HG03196 (cell line): ENCODE measurements around the gene TM2D1.
"Not testable (repeated sequence)": the region's sequence is repeated elsewhere in the genome, so short reads cannot be mapped to it uniquely, and the experiment has no call there.

Source experiments
- ATAC-seq: cut with Tn5 transposase; IDR thresholded peaks from one replicate; pipeline ENCODE4 v1.9.1; 2021; ENCODE audit not compliant: unreplicated experiment

TM2D1 gene

GRCh38 chr1:61724813-61725694 is at the start of gene TM2D1:
Gene TM2D1 (minus strand): TSS chr1:61725141. CDS start chr1:61725120, 21 bp downstream.
- peak; percentile 99 for ATAC-seq

- no peak for ATAC-seq
Measured at GRCh38 chr1:61770131-61770530, 45.2 kb upstream of the TM2D1 start.

GRCh38 chr1:61757950-61758349 is 33.0 kb upstream of the TM2D1 start:
- no peak for ATAC-seq

- no peak for ATAC-seq
Measured at GRCh38 chr1:61756773-61757172, 31.8 kb upstream of the TM2D1 start.

GRCh38 chr1:61754545-61754944 is 29.6 kb upstream of the TM2D1 start:
- no peak for ATAC-seq

- no peak for ATAC-seq
Measured at GRCh38 chr1:61753998-61754508, 29.1 kb upstream of the TM2D1 start.

GRCh38 chr1:61752921-61753389 is 28.0 kb upstream of the TM2D1 start:
- ATAC-seq = no peak

- no peak for ATAC-seq
Measured at GRCh38 chr1:61749574-61749973, 24.6 kb upstream of the TM2D1 start.

GRCh38 chr1:61748566-61748965 is 23.6 kb upstream of the TM2D1 start:
- ATAC-seq = no peak

GRCh38 chr1:61746813-61747212 is 21.9 kb upstream of the TM2D1 start:
- no peak for ATAC-seq

- no peak for ATAC-seq
Measured at GRCh38 chr1:61743716-61744580, 19.0 kb upstream of the TM2D1 start.

GRCh38 chr1:61743431-61743705 is 18.4 kb upstream of the TM2D1 start:
- no peak for ATAC-seq

GRCh38 chr1:61742620-61743430 is 17.9 kb upstream of the TM2D1 start:
- peak; percentile 57 for ATAC-seq

- peak; percentile 70 for ATAC-seq
Measured at GRCh38 chr1:61741711-61742619, 17.0 kb upstream of the TM2D1 start, which contains the start of gene PATJ. Gene PATJ (plus strand): TSS chr1:61742480. CDS start chr1:61762893, 20,413 bp downstream.

GRCh38 chr1:61740751-61741700 is 16.1 kb upstream of the TM2D1 start:
- no peak for ATAC-seq

GRCh38 chr1:61732726-61733125 is 7.8 kb upstream of the TM2D1 start:
- ATAC-seq = no peak

GRCh38 chr1:61730679-61731078 is 5.7 kb upstream of the TM2D1 start:
- ATAC-seq = not testable (repeated sequence)

GRCh38 chr1:61727544-61727943 is 2.6 kb upstream of the TM2D1 start:
- ATAC-seq = no peak

GRCh38 chr1:61724506-61724812 is 482 bp downstream of the TM2D1 start:
- no peak for ATAC-seq
